GM10248 (cell line): Measurements from ENCODE around the gene CAMK2D.

Experiments used
- CTCF ChIA-PET: fragments of 300-600 bp; sonication (Branson Sonifier 250); formaldehyde crosslinking; extraction: SDS; loops from one replicate; lab custom pipeline; 2021; ENCODE audit warnings: antibody characterized with exemption; lab: Yijun Ruan, JAX
- POLR2A ChIA-PET: fragments of 350-650 bp; sonication (Branson Sonifier 250); formaldehyde crosslinking; extraction: SDS; loops from one replicate; lab custom pipeline; 2020; ENCODE audit warnings: antibody characterized with exemption; lab: Yijun Ruan, JAX
- DNase-seq: peaks from one replicate; pipeline ENCODE4 v3.0.0; 2012; ENCODE audit errors: extremely low spot score
- TF ChIP-seq, protein P1 (sequence below): IDR thresholded peaks from 2 replicates; pipeline ENCODE4 v1.5.1; 2012; ENCODE audit warnings: mild to moderate bottlenecking, low read depth; ENCODE audit errors: extremely low read depth, missing control alignments, control extremely low read depth

The CAMK2D gene

DNA sequence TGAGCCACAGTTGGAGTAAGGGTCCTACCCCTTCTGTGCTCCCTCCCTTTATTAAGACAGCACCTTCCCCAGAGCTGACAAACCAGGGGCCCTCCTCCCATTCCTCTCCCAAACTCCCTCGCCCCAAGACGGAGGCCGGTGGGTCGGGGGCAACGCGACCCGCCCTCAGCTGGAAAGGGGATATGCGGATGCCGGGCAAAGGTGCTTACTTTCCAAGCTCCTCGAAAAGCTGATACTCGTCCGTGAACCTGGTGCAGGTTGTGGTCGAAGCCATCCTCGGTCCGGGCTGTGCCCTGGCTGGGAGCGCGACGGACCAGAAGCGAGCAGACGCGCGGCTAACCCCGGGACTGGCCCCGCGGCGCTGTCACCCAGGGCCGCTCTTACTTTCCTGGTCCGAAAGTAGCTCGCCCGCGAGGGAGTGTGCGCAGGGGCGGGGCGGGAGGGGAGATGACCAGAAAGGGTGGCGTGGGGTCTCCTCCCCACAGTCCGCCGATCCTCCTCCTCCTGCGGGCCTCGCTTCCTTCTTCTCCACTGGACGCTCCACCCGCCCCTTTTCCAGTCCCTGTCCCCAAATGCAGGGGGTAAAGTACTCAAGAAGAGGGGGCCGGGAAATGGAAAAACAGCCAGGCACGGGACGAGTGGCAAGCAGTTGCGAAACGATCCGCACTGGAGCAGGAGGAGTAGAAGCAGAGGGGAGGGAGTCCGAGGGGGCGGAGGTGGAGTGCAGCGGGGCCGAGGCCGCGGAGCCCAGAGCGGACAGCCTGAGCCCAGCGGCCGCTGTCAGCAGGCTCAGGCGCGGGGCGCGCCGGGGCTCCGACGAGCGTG, 531 bp downstream of the CAMK2D start:
- POLR2A ChIA-PET = no interaction called here
- TF ChIP-seq, protein P1, sequence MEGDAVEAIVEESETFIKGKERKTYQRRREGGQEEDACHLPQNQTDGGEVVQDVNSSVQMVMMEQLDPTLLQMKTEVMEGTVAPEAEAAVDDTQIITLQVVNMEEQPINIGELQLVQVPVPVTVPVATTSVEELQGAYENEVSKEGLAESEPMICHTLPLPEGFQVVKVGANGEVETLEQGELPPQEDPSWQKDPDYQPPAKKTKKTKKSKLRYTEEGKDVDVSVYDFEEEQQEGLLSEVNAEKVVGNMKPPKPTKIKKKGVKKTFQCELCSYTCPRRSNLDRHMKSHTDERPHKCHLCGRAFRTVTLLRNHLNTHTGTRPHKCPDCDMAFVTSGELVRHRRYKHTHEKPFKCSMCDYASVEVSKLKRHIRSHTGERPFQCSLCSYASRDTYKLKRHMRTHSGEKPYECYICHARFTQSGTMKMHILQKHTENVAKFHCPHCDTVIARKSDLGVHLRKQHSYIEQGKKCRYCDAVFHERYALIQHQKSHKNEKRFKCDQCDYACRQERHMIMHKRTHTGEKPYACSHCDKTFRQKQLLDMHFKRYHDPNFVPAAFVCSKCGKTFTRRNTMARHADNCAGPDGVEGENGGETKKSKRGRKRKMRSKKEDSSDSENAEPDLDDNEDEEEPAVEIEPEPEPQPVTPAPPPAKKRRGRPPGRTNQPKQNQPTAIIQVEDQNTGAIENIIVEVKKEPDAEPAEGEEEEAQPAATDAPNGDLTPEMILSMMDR = no peak
- DNase-seq = peak; percentile 64
- CTCF ChIA-PET = interaction anchor here (0.7 to 1.5 kb wide), 7 partner anchors 73 to 216 kb away, joined by 3 to 6 read pairs (median 3); no protein-coding TSS in a partner anchor

DNA sequence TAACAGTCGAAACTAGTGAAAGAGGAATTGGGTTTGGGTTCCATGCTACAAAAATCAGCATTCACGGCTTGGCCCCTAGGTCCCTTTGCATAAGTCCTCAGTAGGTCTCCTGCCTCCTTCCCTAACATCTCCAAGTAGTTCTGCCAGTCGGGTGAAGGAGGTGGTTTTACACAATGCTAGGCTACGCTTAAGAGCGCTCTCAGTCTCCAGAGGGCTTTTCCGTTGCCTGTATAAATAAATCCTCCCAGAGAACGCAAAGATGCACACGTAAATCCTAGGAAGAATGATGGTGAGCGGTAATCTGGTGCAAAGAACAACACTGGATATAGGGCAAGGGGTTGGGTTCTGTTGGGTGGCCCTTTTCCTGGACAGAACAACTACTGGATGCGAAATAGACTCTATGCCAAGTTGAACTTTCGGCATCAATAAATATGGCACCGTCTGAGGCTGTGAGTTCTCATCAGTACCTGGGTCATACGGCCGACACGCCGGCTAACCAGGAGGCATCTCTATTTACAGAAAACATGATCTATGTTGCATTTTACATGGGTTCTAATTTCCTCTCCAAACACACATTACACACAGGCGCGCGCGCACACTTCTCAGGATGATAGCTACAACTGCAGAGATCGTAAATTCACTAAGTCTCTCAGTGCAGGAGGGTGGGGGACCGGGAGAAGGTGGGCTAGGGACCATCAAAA, 1.3 kb downstream of the CAMK2D start:
- TF ChIP-seq, protein P1 = no peak
- ChIA-PET CTCF (interaction anchor here (0.7 to 1.5 kb wide), 8 partner anchors 14 to 215 kb away, joined by 3 to 6 read pairs (median 3); no protein-coding TSS in a partner anchor), POLR2A (no interaction called here)
- DNase-seq = no peak

DNA sequence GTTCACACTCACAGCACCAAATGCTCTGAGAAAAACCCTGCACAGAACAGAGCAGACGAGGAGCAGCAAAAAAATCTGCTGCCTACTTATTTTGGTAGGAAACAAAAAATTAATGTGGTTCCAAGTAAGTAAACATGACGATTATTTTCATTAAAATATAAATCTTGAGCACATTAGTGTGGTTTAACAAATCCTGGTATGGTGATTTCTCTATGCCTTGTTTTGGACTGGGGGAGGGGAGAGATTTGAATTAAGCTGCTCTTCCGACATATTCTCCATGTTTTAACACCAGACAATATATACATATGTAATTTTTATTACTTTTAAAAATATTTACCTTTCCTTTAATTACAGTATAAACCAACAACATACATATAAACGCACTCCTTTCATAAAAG, 1.8 kb downstream of the CAMK2D start:
- ChIA-PET POLR2A (no interaction called here), CTCF (interaction anchor here (1.2 to 1.6 kb wide), 2 partner anchors 14 to 16 kb away, joined by 3 to 5 read pairs; no protein-coding TSS in a partner anchor)
- TF ChIP-seq, protein P1 = no peak
- no peak for DNase-seq

DNA sequence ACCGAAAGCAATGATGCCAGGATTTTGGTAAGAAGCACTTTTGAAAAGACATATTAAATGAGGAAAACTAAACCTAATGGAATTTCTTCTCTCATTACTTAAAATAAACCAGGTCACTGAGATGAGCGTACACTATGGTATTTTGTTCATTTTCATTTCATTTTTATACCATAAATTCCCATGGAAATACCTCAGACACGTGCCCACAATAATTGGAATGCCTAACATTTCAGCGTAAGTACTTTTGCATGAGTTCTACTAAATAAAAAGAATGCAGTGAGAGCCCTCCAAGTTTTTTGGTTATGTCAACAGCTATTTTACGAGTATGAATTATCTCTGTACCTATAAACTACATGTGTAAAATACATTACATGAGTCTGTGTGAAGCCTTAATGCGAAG, 3.2 kb downstream of the CAMK2D start:
- ChIA-PET CTCF (interaction anchor here (1.2 to 1.6 kb wide), 2 partner anchors 15 to 211 kb away, joined by 4 to 5 read pairs; no protein-coding TSS in a partner anchor), POLR2A (no interaction called here)
- TF ChIP-seq, protein P1 = no peak
- no peak for DNase-seq

DNA sequence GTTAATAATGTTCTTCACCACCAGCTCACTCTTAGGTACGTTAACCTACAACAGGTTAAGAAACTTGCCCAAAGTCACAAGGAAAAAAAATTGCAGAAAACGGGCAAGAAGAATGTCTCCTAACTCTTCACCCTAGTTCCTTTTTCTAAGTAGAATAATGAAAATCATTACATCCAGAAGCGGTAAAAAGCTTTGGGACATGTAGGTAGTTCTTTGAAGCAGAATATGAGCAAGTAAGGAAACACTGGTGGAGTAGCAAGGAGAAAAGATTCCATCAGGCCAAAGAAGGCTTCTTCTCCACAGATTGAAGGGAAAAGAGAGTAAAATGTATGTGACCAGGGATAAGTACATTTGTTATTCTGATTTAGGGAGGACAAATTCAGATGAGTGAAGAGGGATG, 4.1 kb downstream of the CAMK2D start:
- DNase-seq = no peak
- CTCF ChIA-PET = interaction anchor here (1.2 kb wide), 1 partner anchor 12 kb away, joined by 3 read pairs; no protein-coding TSS in a partner anchor
- TF ChIP-seq, protein P1 = no peak
- POLR2A ChIA-PET = no interaction called here

DNA sequence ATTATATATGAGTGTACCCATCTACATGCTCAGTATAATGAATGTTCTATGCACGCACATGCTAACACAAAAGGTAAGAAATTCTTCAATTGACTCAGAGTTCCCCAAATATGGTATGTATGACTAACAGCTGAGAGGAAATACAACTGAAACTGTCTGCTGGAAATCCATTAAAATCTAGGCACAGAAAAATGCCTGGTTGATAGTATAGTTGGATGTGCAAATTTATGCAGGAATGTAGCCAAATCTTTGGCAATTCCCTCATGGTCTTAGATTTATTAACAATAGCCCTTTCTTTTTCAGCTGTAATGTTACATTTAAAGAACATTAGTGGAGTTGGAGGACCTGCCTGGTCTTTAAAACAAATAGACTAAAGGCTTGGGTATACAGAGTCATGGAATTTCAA, 5.5 kb downstream of the CAMK2D start:
- ChIA-PET POLR2A (no interaction called here), CTCF (no interaction called here)
- DNase-seq = peak; percentile 32
- TF ChIP-seq, protein P1 = no peak
